Esophagus squamous epithelium (tissue), 4 donors: Measurements from ENCODE around the gene PHLDA2.

Experiments used
- POLR2A ChIP-seq, 4 donors: fragments of 450-650 bp; IDR thresholded peaks; one replicate each; pipeline ENCODE4 v1.6.1; 2017; ENCODE audit warnings: antibody characterized with exemption in 4 of 4, mild to moderate bottlenecking in 4 of 4, moderate library complexity in 3 of 4
- TF ChIP-seq, protein P1 (sequence below), 6 experiments: fragments of 450-650 bp in 4 of 6; fragments of 200-600 bp in 2 of 6; sonication (generic) in 2 of 6; IDR thresholded peaks; one replicate each; pipeline ENCODE4 v1.5.1; 2016 to 2019; ENCODE audit warnings: antibody characterized with exemption in 6 of 6, mild to moderate bottlenecking in 4 of 6, moderate library complexity in 4 of 6

GRCh38 chr11:2947744-2948143 lies 18.5 kb upstream of the PHLDA2 start:
- TF ChIP-seq, protein P1, sequence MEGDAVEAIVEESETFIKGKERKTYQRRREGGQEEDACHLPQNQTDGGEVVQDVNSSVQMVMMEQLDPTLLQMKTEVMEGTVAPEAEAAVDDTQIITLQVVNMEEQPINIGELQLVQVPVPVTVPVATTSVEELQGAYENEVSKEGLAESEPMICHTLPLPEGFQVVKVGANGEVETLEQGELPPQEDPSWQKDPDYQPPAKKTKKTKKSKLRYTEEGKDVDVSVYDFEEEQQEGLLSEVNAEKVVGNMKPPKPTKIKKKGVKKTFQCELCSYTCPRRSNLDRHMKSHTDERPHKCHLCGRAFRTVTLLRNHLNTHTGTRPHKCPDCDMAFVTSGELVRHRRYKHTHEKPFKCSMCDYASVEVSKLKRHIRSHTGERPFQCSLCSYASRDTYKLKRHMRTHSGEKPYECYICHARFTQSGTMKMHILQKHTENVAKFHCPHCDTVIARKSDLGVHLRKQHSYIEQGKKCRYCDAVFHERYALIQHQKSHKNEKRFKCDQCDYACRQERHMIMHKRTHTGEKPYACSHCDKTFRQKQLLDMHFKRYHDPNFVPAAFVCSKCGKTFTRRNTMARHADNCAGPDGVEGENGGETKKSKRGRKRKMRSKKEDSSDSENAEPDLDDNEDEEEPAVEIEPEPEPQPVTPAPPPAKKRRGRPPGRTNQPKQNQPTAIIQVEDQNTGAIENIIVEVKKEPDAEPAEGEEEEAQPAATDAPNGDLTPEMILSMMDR (IDR thresholded peaks at IDR 0.05), result no peak
- no peak for TF ChIP-seq POLR2A (IDR thresholded peaks at IDR 0.05)
